NCI-H510A (cell line): Measurements from ENCODE around the gene GALNT13.

Experiments
- DNase-seq: peaks from one replicate; lab custom pipeline; 2025; lab: John Stamatoyannopoulos, UW

Gene GALNT13

GRCh38 chr2:154228566-154229280 is 357.0 kb downstream of the GALNT13 start:
- DNase-seq, result no peak

DNA sequence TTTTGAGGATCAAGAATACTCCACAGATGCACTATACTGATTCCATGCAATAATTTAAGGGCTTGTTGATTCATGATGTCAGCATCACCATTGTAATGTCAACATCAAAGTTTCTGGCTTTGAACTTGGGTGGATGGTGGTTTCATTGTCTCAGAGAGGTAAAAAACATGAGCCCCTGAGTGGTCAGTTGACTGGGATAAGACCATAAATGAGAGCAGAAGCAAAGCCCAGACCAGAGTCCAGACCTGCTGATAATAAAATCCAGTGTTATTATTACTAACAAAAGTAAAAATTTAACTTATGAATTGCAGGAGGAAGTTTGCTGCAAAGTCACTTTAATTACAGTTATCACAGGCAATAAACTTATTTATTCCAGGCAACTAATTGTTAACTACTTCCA is 358.2 kb downstream of the GALNT13 start:
- DNase-seq, result no peak

GRCh38 chr2:154231021-154231420 is 359.3 kb downstream of the GALNT13 start:
- DNase-seq, result no peak

DNA sequence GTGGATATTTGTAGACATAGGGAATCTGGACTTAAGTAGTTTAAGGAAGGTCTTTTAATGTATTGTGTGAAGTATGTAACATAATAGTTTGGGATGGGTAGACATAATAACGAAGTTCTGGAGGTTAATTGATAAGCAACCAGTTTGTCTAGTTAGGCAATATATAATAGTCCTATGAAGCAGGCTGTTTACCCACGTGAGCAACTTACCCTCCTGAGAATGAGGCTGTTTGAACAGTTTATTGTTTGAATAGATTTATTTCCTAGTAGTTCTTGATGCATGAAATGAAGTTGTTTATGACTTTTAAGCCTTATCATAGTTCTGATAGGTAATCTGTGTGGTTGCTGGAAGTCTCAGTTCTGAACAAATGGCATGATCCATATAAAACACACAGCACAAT is 361.5 kb downstream of the GALNT13 start:
- no peak for DNase-seq

DNA sequence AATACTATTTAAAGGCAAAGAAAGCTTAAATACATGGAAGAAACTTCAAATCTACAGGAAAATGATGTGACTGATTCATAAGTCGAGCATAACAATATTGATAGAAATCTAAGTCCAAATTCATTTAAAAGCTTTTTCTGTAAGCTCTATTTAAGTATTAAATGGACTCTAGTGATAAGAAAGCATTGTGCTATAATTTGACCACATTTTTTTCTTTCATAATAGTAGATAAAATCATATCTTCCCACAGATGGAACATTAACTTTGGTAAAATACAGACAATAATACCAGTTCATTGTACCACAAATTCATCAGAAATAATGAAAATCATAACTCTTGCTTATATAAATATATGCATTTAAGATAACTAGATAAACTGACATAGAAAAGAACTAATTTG is 366.5 kb downstream of the GALNT13 start:
- no peak for DNase-seq

DNA sequence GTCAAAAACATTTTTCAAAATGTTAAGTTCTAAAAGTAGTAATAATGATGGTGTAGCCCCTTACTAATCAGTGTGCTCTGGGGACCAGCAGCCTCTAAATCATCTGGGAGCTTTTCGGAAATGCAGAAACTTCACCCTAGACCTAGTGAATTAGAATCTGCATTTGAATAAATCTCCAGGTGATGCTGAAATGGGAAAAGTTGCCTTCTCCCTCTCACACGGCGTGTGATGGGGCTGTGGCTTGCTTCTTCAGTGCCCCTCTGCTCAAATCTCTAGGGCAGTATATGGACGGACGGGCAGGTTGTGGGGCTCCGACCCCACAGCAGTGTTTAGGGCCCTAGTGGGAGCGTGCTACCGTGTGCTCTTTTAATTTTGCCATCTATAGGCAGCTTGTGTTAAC is 368.6 kb downstream of the GALNT13 start:
- DNase-seq, result no peak

GRCh38 chr2:154240921-154241379 is 369.2 kb downstream of the GALNT13 start:
- DNase-seq, result no peak

GRCh38 chr2:154242687-154243086 is 371.0 kb downstream of the GALNT13 start:
- DNase-seq, result no peak

DNA sequence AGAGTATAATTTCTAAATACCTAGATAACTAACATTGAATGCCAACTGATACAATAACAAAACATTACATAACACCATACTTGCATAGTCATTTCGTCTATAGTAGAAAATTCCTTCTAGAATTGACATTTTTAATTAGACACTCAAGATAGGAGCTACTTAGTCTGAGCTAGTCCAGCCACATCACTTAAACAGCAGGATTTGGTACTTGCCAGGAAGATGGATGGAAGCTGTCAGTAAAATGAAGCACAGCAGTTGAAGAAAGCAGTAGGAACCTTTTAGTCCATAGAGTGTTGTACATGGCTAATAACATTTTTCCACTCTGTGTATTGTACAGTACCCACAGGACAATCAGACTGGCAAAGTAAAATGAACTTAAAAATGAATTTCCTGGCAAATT is 372.0 kb downstream of the GALNT13 start:
- DNase-seq, result no peak

DNA sequence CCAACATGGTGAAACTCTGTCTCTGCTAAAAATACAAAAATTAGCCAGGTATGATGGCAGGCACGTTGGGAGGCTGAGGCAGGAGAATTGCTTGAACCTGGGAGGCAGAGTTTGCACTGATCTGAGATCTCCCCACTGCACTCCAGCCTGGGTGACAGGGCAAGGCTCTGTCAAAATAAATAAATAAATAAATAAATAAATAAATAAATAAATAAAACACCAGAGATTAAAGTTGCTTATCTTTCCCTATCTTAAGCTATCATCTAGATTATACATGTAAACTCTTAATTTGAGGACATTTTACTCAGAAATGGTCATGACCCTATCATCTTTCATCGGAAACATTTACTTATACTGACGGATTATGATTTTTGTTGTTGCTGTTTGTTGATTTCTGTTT is 373.2 kb downstream of the GALNT13 start:
- no peak for DNase-seq

- DNase-seq, result no peak
Measured at GRCh38 chr2:154247503-154247902, 375.8 kb downstream of the GALNT13 start.

DNA sequence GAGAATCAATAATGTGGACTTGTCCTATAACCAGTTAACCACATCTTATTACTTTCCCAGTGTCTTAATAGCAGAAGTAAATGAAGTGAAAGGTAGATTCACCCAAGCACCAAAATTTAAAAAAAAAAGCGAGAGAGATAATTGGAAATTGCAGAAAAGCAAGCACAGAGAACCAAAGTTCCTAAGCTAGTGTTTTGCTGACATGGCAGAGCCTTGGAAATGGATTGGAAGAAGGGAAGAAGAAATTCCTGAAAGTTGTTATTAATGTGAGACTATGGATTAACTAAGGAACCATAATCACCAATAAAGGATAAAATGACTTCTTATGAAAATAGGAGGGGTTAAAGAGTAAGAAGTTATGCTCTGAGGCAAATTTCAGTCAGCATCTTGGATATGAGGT is 384.4 kb downstream of the GALNT13 start:
- DNase-seq, result no peak

DNA sequence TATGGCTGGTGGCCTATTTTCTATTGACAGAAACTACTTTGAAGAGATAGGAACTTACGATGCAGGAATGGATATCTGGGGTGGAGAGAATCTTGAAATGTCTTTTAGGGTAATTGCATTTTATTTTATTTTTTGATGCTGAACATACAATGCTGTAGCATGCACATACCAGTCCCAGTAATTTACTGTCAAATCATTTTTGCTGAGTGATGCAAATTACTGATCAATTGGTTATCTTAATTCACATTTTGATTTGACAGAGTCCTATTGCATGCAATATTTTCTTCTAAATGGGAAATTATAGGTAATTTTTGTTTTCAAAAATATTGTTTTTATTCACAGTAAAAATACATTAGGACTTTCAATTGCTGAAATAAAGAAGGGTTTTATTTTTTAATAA is 387.3 kb downstream of the GALNT13 start:
- no peak for DNase-seq

DNA sequence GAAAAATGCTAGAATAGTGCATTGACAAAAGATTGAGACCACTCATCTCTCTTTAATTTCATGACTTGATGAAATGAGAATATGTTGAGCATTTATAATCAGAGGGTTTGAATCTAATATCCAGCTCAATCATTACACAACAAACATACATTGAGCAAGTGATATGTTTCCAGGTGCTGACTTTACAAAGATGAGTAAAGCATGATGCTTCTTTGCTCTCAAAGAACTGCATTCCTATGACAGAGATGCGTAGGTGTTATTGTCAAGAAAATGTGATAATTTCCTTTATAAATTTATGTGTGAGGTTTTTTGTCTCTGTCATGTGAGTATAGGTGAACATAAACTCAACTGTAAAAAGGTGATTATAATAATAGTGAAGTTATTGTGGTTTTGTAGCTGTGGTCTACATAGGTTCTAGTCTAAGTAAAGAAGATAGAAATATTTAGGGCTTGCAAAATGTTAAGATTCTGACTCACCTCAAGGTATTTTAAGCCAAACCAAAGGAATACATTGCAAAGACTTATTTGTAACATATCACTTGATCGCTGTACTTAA is 389.8 kb downstream of the GALNT13 start:
- DNase-seq, result no peak

- DNase-seq, result no peak
Measured at GRCh38 chr2:154263206-154263605, 391.5 kb downstream of the GALNT13 start.

GRCh38 chr2:154264024-154264423 is 392.3 kb downstream of the GALNT13 start:
- DNase-seq, result no peak

- DNase-seq, result no peak
Measured at GRCh38 chr2:154267983-154268382, 396.3 kb downstream of the GALNT13 start.

- no peak for DNase-seq
Measured at GRCh38 chr2:154280543-154280942, 408.8 kb downstream of the GALNT13 start.

DNA sequence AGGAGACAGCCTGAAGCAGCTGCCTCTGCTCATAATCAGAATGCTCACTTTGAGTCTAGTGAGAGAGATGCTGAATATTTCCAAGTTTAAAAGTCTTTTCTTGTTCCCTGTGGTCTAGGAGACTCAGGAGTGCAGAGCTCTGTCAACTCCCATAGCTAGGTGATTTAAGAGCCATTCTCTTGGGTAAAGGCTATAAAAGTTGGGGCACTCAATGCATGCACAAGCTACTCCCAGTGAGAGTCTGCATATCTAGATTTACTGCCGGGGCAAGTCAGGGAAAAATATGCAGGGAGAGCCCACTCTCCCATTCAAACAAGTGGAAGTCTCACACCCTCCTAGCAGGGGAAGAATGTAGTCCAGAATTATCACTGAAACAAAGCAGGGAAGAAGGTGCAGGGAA is 418.1 kb downstream of the GALNT13 start:
- DNase-seq, result no peak

- DNase-seq, result no peak
Measured at GRCh38 chr2:154291511-154291910, 419.8 kb downstream of the GALNT13 start.

DNA sequence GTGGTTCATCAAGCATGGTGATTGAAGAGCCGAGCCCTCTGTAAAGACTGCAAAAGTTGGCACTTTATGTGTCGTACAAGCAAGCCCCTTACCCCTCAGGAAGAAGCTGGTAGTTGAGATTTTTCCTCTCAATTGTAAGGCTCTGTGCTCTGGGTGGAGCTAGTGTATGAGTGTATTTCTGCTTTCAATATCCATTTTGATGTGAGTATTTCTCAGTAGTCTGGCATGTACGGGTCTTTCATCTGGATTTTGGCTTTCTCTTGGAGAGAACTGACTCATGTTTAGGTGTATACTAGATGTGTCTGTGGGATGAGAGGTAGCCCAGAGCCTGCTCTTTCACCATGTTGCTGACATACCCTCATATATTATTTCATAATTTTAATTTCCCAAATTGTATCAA is 420.2 kb downstream of the GALNT13 start:
- no peak for DNase-seq

GRCh38 chr2:154293864-154294263 is 422.1 kb downstream of the GALNT13 start:
- DNase-seq, result no peak

GRCh38 chr2:154306266-154306970 is 434.7 kb downstream of the GALNT13 start:
- DNase-seq, result no peak
